Hair follicle dermal papilla cell (primary cell): ENCODE measurements around the gene EFNA2. TPM values are rescaled to one million over a fixed set of nuclear protein-coding genes. Genes with fewer than 3 reads are reported as not detected.

ENCODE experiments used
- total RNA-seq: library from RNA; depleted of rRNA; stranded (reverse); fragments of >200 nt; gene quantifications from 2 replicates; pipeline ENCODE4 v1.2.3, GENCODE V29; 2012

The EFNA2 gene
- not detected in 2 replicates for total RNA-seq

DNA sequence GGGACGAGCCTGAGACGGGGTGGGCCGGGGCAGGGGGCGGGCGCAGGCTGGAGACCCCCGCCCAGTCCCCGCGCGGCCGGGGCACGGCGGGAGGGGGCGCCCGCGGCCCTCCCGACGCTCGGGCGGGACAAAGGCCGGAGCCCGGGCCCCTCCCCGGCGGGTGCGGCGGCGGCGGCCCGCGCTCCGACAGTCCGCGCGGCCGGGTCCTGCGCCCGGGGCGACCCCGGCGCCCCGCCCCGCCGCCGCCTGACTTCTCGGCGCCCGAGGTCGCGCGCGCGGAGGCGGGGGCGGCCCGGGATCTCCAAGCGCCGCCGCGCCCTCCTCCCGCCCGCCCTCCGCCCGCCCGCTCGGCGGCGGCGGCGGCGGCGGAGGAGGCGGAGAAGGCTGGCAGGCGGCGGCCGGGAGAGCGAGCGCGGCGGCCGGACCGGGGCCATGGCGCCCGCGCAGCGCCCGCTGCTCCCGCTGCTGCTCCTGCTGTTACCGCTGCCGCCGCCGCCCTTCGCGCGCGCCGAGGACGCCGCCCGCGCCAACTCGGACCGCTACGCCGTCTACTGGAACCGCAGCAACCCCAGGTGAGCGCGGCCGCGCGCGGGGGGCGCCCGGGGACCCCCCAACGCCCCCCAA lies at the start of gene EFNA2:
EFNA2 (plus strand) TSS at position 137 of the 624 bp plus-strand sequence; CDS start at position 433, 296 bp downstream.

DNA sequence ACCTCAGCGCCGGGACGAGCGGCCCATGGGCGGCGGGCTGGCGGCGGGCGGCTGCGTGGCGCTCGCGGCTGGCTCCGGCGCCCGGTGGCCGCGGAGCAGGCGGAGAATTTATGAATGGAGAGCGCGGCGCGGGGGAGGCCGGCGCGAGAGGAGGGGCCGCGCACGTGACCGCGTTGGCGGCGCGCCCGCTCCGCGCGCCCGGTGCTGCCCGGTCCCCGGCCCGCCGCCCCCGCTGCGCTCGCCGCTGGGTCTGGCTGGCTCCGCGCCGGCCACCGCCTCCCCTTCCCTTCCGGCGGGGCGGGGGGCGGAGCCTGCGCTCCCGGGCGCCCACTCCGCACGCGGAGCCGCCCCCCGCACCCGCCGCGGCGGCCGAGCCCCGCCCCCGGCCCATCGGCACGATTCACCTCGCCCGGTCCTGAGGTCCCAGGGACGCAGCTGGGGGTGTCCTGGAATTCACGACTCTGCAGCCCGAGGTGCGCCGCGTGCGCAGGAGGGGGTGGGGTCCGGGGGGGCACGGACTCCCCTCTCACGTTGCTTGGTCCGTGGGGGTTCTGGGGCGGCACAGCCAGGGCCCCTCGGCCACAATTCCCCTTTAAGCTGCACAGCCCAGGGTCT lies 47.8 kb upstream of the EFNA2 start, which contains the start of gene CBARP:
CBARP (minus strand) TSS at position 252 of the 615 bp plus-strand sequence. CDS start 1,905 bp downstream, outside the sequence.

DNA sequence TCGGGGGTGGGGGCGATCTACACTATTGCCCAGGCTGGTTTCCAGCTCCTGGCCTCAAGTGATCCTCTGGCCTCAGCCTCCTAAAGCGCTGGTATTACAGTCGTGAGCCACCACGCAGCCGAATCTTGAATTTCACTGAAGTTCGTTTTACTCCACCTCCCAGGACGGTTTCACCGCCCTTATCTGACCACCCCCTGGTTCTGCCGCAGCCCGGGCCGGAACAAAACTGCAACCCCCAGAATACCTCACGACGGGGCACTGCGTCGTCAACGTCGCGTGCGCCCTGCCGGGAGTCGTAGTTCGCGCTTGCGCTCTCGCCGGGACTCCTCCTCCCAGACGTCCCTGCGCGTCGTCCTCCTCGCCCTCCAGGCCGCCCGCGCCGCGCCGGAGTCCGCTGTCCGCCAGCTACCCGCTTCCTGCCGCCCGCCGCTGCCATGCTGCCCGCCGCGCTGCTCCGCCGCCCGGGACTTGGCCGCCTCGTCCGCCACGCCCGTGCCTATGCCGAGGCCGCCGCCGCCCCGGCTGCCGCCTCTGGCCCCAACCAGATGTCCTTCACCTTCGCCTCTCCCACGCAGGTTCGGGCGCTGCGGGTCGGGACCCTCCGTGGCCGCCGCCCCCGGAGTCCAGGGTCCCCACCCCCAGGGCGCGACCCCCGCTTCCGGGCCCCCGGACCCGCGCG lies 44.1 kb upstream of the EFNA2 start, which contains the start of gene ATP5F1D:
ATP5F1D (plus strand) TSS at position 335 of the 679 bp plus-strand sequence; CDS start at position 435, 100 bp downstream.

DNA sequence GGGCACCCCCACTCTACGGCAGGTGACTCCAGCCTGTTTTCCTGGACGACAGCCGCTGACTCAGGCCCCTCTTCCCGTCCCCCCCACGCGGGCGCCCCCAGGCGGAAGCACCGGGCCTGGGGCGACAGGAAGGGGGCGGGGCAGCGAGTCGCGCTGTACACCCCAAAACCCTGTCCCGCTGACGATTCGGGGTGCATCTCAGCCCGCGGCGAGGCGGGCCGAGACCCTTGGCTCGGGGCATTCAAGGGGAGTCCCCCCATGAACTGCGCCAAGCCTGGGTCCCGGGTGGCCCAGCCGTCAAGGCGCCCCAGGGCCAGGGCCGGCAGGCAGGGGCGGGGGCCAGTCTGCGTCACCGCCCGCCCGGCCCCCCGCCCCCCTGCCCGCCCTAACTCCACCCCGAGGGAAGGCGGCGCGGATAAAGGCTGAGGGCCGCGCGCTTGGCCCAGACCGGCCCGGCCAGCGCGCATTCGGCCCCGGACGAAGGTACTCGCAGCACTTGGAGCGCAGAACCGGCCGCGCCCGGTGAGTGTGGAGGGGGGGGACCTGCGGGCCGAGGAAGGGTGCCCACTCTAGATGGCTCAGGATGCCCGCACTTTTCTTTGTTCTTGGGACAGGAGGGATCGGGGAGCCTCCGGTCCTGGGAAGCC lies 37.4 kb upstream of the EFNA2 start, which contains the start of gene MIDN:
MIDN (plus strand) TSS at position 445 of the 647 bp plus-strand sequence. CDS start 1,714 bp downstream, outside the sequence.

DNA sequence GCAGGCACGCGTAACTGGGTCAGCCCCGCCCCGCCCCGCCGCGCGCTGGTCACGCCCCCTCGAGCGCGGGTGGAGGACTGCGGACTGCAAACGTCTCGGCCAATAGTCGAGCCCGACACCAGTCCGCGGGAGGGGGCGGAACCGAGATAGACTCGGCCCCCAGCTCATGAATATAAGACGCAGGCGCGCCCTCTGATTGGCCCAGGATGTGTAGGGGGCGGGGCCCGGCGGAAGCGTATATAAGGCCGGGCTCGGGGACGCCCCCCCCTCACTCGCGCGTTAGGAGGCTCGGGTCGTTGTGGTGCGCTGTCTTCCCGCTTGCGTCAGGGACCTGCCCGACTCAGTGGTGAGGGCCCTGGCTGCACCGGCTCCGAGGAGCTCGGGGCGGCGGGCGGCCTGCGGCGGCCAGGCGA lies 16.6 kb upstream of the EFNA2 start, which contains the start of gene CIRBP:
CIRBP (plus strand) TSS at position 268 of the 413 bp plus-strand sequence. CDS start 1,602 bp downstream, outside the sequence.

DNA sequence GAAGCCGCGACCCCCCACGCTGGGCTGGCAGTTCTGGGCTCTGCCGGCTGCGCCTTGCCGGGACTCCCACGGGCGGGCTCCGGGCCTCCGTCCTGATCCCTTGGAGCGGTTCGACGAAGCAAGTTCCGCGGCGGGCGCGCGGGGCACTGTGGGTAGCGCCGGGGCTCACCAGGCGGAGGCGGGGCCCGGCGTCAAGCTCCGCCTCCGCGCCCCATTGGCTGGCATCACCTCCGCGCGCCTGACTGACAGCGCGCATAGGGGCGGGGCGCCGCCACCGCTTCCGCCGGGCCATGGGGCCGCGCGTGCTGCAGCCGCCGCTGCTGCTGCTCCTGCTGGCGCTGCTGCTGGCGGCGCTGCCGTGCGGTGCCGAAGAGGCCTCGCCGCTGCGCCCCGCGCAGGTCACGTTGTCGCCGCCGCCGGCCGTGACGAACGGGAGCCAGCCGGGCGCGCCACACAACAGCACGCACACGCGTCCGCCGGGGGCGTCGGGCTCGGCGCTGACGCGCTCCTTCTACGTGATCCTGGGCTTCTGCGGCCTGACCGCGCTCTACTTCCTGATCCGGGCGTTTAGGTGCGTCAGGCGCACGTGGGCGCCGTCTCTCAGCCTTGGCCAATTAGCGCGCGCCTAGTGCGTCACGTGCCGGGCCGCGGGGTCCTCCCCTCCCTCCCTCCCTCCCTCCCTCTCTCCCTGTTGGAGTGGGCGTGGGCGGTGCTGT lies 10.3 kb upstream of the EFNA2 start, which contains the start of gene FAM174C:
FAM174C (plus strand) TSS at position 271 of the 716 bp plus-strand sequence; CDS start at position 291, 20 bp downstream.

Other genes starting within 250 kb of the EFNA2 start
- gene ABCA7, start 245.8 kb upstream of the EFNA2 start, total RNA-seq: 8.3 and 9.4 TPM in 2 replicates
- gene ARHGAP45, start 218.7 kb upstream of the EFNA2 start, total RNA-seq: 0.65 and 1.5 TPM in 2 replicates
- gene POLR2E, start 190.5 kb upstream of the EFNA2 start, total RNA-seq: 86.5 and 134 TPM in 2 replicates
- gene GPX4, start 181.9 kb upstream of the EFNA2 start, total RNA-seq: 238 and 301 TPM in 2 replicates
- 109 and 130 TPM in 2 replicates for gene SBNO2, start 111.6 kb upstream of the EFNA2 start, total RNA-seq
- gene STK11, start 80.1 kb upstream of the EFNA2 start, total RNA-seq: 90.2 and 94.1 TPM in 2 replicates
- 3.2 and 4.2 TPM in 2 replicates for gene CBARP, start 47.9 kb upstream of the EFNA2 start, total RNA-seq
- 10.5 and 14.0 TPM in 2 replicates for gene ATP5F1D, start 44.1 kb upstream of the EFNA2 start, total RNA-seq
- 32.1 and 35.4 TPM in 2 replicates for gene MIDN, start 37.3 kb upstream of the EFNA2 start, total RNA-seq
- 234 and 348 TPM in 2 replicates for gene CIRBP, start 16.5 kb upstream of the EFNA2 start, total RNA-seq
- 13.1 and 15.2 TPM in 2 replicates for gene FAM174C, start 10.3 kb upstream of the EFNA2 start, total RNA-seq
- gene NDUFS7, start 98.0 kb downstream of the EFNA2 start, total RNA-seq: 36.2 and 47.1 TPM in 2 replicates
- 24.2 and 28.8 TPM in 2 replicates for gene GAMT, start 115.7 kb downstream of the EFNA2 start, total RNA-seq
- 50.6 TPM in 2 replicates for gene DAZAP1, start 121.7 kb downstream of the EFNA2 start, total RNA-seq
- gene RPS15, start 152.5 kb downstream of the EFNA2 start, total RNA-seq: 301 and 458 TPM in 2 replicates
- gene APC2, start 164.2 kb downstream of the EFNA2 start, total RNA-seq: 0.49 and 0.81 TPM in 2 replicates
- gene C19orf25, start 193.3 kb downstream of the EFNA2 start, total RNA-seq: 27.8 and 37.2 TPM in 2 replicates
- 2.3 and 2.8 TPM in 2 replicates for gene PCSK4, start 204.5 kb downstream of the EFNA2 start, total RNA-seq
- 1.3 and 1.8 TPM in 2 replicates for gene REEP6, start 205.3 kb downstream of the EFNA2 start, total RNA-seq
- gene ADAMTSL5, start 227.1 kb downstream of the EFNA2 start, total RNA-seq: 10.4 and 11.3 TPM in 2 replicates
- gene PLK5, start 238.2 kb downstream of the EFNA2 start, total RNA-seq: under 0.01 and 0.12 TPM in 2 replicates